ENCODE data around the gene OPCML.
A peak's percentile ranks its signal among the peaks of the same experiment; 100 is the strongest.

OPCML gene

GRCh38 chr11:133300666-133301065 is 231.6 kb downstream of the OPCML start:
- Mint-ChIP-seq H3K36me3 (no peaks in the 10 kb centered on the region), H3K9me3 (peaks cover 9% of the 10 kb centered on the region), H3K4me3 (no peak overlapping the region), H3K27ac (no peak overlapping the region), H3K4me1 (no peaks in the 10 kb centered on the region)
- ATAC-seq (no peak), DNase-seq (ENCODE audit: low spot score in 2 of 2) (no peak)

GRCh38 chr11:133291780-133292179 is 240.5 kb downstream of the OPCML start:
- Mint-ChIP-seq H3K27ac (no peak overlapping the region), H3K36me3 (no peaks in the 10 kb centered on the region), H3K4me3 (no peak overlapping the region), H3K4me1 (no peaks in the 10 kb centered on the region), H3K9me3 (peaks cover 4% of the 10 kb centered on the region)
- ATAC-seq (no peak), DNase-seq (ENCODE audit: low spot score in 2 of 2) (no peak)

GRCh38 chr11:133285359-133285758 is 246.9 kb downstream of the OPCML start:
- Mint-ChIP-seq H3K9me3 (peaks cover 10% of the 10 kb centered on the region), H3K36me3 (no peaks in the 10 kb centered on the region), H3K4me3 (no peak overlapping the region), H3K27ac (no peak overlapping the region), H3K4me1 (no peaks in the 10 kb centered on the region)
- DNase-seq (ENCODE audit: low spot score in 2 of 2) (no peak), ATAC-seq (no peak)

GRCh38 chr11:133284156-133284555 is 248.1 kb downstream of the OPCML start:
- H3K27ac Mint-ChIP-seq = no peak overlapping the region
- ATAC-seq (no peak), DNase-seq (ENCODE audit: low spot score in 2 of 2) (no peak)
- no peak overlapping the region for H3K4me3 Mint-ChIP-seq
- H3K4me1 Mint-ChIP-seq = no peaks in the 10 kb centered on the region
- H3K9me3 Mint-ChIP-seq = peaks cover 10% of the 10 kb centered on the region
- H3K36me3 Mint-ChIP-seq = no peaks in the 10 kb centered on the region

- Mint-ChIP-seq H3K36me3 (no peaks in the 10 kb centered on the region), H3K4me3 (no peak overlapping the region), H3K4me1 (no peaks in the 10 kb centered on the region), H3K27ac (no peak overlapping the region), H3K9me3 (peaks cover 6% of the 10 kb centered on the region)
- DNase-seq (ENCODE audit: low spot score in 2 of 2) (no peak), ATAC-seq (no peak)
Observed at GRCh38 chr11:133277886-133278285, 254.4 kb downstream of the OPCML start.

GRCh38 chr11:133271871-133272776 is 260.2 kb downstream of the OPCML start:
- Mint-ChIP-seq H3K4me3 (no peak overlapping the region), H3K36me3 (no peaks in the 10 kb centered on the region), H3K9me3 (peaks cover 6% of the 10 kb centered on the region), H3K4me1 (no peaks in the 10 kb centered on the region), H3K27ac (no peak overlapping the region)
- no peak for ATAC-seq
- DNase-seq (ENCODE audit: low spot score in 2 of 2) = no peak

- Mint-ChIP-seq H3K27ac (no peak overlapping the region), H3K9me3 (peaks cover 6% of the 10 kb centered on the region), H3K4me3 (no peak overlapping the region), H3K36me3 (no peaks in the 10 kb centered on the region), H3K4me1 (no peaks in the 10 kb centered on the region)
- ATAC-seq = no peak
- DNase-seq (ENCODE audit: low spot score in 2 of 2) = no peak
Observed at GRCh38 chr11:133271206-133271605, 261.1 kb downstream of the OPCML start.

GRCh38 chr11:133269267-133269666 is 263.0 kb downstream of the OPCML start:
- DNase-seq (ENCODE audit: low spot score in 2 of 2) = no peak
- no peaks in the 10 kb centered on the region for H3K36me3 Mint-ChIP-seq
- ATAC-seq = peak; percentile 80
- peaks cover 9% of the 10 kb centered on the region for H3K9me3 Mint-ChIP-seq
- H3K27ac Mint-ChIP-seq = no peak overlapping the region
- no peak overlapping the region for H3K4me3 Mint-ChIP-seq
- H3K4me1 Mint-ChIP-seq = no peaks in the 10 kb centered on the region

- no peak overlapping the region for H3K27ac Mint-ChIP-seq
- ATAC-seq = no peak
- H3K4me3 Mint-ChIP-seq = no peak overlapping the region
- H3K9me3 Mint-ChIP-seq = peaks cover 9% of the 10 kb centered on the region
- H3K36me3 Mint-ChIP-seq = no peaks in the 10 kb centered on the region
- no peaks in the 10 kb centered on the region for H3K4me1 Mint-ChIP-seq
- DNase-seq (ENCODE audit: low spot score in 2 of 2) = no peak
Observed at GRCh38 chr11:133266986-133267385, 265.3 kb downstream of the OPCML start.

- ATAC-seq (no peak), DNase-seq (ENCODE audit: low spot score in 2 of 2) (no peak)
- Mint-ChIP-seq H3K9me3 (peaks cover 14% of the 10 kb centered on the region), H3K4me1 (no peaks in the 10 kb centered on the region), H3K36me3 (no peaks in the 10 kb centered on the region), H3K27ac (no peak overlapping the region), H3K4me3 (no peak overlapping the region)
Observed at GRCh38 chr11:133265530-133266035, 266.7 kb downstream of the OPCML start.

- no peaks in the 10 kb centered on the region for H3K36me3 Mint-ChIP-seq
Observed at GRCh38 chr11:133263332-133263731, 269.0 kb downstream of the OPCML start.

GRCh38 chr11:133258751-133259150 is 273.6 kb downstream of the OPCML start:
- H3K4me3 Mint-ChIP-seq = no peak overlapping the region
- no peak overlapping the region for H3K27ac Mint-ChIP-seq
- ATAC-seq (no peak), DNase-seq (ENCODE audit: low spot score in 2 of 2) (no peak)
- no peaks in the 10 kb centered on the region for H3K36me3 Mint-ChIP-seq
- H3K9me3 Mint-ChIP-seq = peaks cover 12% of the 10 kb centered on the region
- H3K4me1 Mint-ChIP-seq = no peaks in the 10 kb centered on the region

More at GRCh38 chr11:133263332-133263731, 269.0 kb downstream of the OPCML start:
- no peak overlapping the region for H3K4me3 Mint-ChIP-seq
- DNase-seq (ENCODE audit: low spot score in 2 of 2) (no peak), ATAC-seq (no peak)
- H3K4me1 Mint-ChIP-seq = no peaks in the 10 kb centered on the region
- no peak overlapping the region for H3K27ac Mint-ChIP-seq
- peaks cover 18% of the 10 kb centered on the region for H3K9me3 Mint-ChIP-seq

- DNase-seq (ENCODE audit: low spot score in 2 of 2) = no peak
- no peak overlapping the region for H3K27ac Mint-ChIP-seq
- no peaks in the 10 kb centered on the region for H3K4me1 Mint-ChIP-seq
- no peaks in the 10 kb centered on the region for H3K36me3 Mint-ChIP-seq
- peaks cover 4% of the 10 kb centered on the region for H3K9me3 Mint-ChIP-seq
- no peak overlapping the region for H3K4me3 Mint-ChIP-seq
- ATAC-seq = no peak
Observed at GRCh38 chr11:133254601-133255000, 277.7 kb downstream of the OPCML start.

GRCh38 chr11:133253570-133253969 is 278.7 kb downstream of the OPCML start:
- H3K9me3 Mint-ChIP-seq = peaks cover 4% of the 10 kb centered on the region
- H3K27ac Mint-ChIP-seq = no peak overlapping the region
- H3K4me1 Mint-ChIP-seq = no peaks in the 10 kb centered on the region
- DNase-seq (ENCODE audit: low spot score in 2 of 2) = no peak
- H3K36me3 Mint-ChIP-seq = no peaks in the 10 kb centered on the region
- no peak overlapping the region for H3K4me3 Mint-ChIP-seq
- no peak for ATAC-seq

- no peak for DNase-seq (ENCODE audit: low spot score in 2 of 2)
- Mint-ChIP-seq H3K27ac (no peak overlapping the region), H3K36me3 (no peaks in the 10 kb centered on the region), H3K4me1 (no peaks in the 10 kb centered on the region), H3K4me3 (no peak overlapping the region), H3K9me3 (peaks cover 2% of the 10 kb centered on the region)
- ATAC-seq = no peak
Observed at GRCh38 chr11:133251841-133252240, 280.5 kb downstream of the OPCML start.

GRCh38 chr11:133249530-133249929 is 282.8 kb downstream of the OPCML start:
- Mint-ChIP-seq H3K9me3 (peaks cover 6% of the 10 kb centered on the region), H3K27ac (no peak overlapping the region), H3K36me3 (no peaks in the 10 kb centered on the region), H3K4me3 (no peak overlapping the region), H3K4me1 (no peaks in the 10 kb centered on the region)
- ATAC-seq = no peak
- DNase-seq (ENCODE audit: low spot score in 2 of 2) = no peak

Measured in stimulated activated effector memory CD8-positive, alpha-beta T cell treated with anti-CD3 and anti-CD28 coated beads, Interleukin-12 subunit alpha, Interleukin-12 subunit beta, amount 100 ng/mL, for 72 hours (primary cell).